Sigmoid colon (tissue), 7 donors: Measurements from ENCODE around the gene EMC10. TPM values are rescaled to one million over a fixed set of nuclear protein-coding genes. Genes with fewer than 3 reads are reported as not detected.
"Not testable (repeated sequence)": the region's sequence is repeated elsewhere in the genome, so short reads cannot be mapped to it uniquely, and the experiment has no call there.

ENCODE experiments used
- DNase-seq: peaks from one replicate; pipeline ENCODE4 v3.0.0-alpha.2; 2019
- H3K27ac ChIP-seq, 4 donors: fragments of 200-600 bp; sonication (generic); one replicate each; pipeline ENCODE4 v1.5.1; 2016 to 2019; ENCODE audit warnings: mild to moderate bottlenecking in 1 of 4
- H3K27me3 ChIP-seq, 3 donors: fragments of 200-600 bp; sonication (generic); one replicate each; pipeline ENCODE4 v1.5.1; 2019; ENCODE audit warnings: mild to moderate bottlenecking in 1 of 3
- H3K36me3 ChIP-seq, 4 donors: fragments of 200-600 bp; sonication (generic); one replicate each; pipeline ENCODE4 v1.5.1; 2016 to 2019
- H3K4me1 ChIP-seq, 4 donors: fragments of 200-600 bp; sonication (generic); one replicate each; pipeline ENCODE4 v1.5.1; 2017 to 2019
- H3K4me3 ChIP-seq, 4 donors: fragments of 200-600 bp; sonication (generic); one replicate each; pipeline ENCODE4 v1.5.1; 2017 to 2019; ENCODE audit warnings: mild to moderate bottlenecking in 2 of 4, moderate library complexity in 1 of 4
- H3K9me3 ChIP-seq, 4 donors: fragments of 200-600 bp in 3 of 4; sonication (generic) in 3 of 4; one replicate each; pipeline versions ENCODE4 v1.5.1 to v1.6.1; 2013 to 2019
- EP300 ChIP-seq, 4 donors: sonication (generic); formaldehyde crosslinking; IDR thresholded peaks; one replicate each; pipeline ENCODE4 v1.6.1; 2017; ENCODE audit warnings: antibody characterized with exemption in 4 of 4
- POLR2A ChIP-seq, 2 donors: fragments of 450-650 bp; IDR thresholded peaks; one replicate each; pipeline ENCODE4 v1.6.1; 2016; ENCODE audit warnings: antibody characterized with exemption in 2 of 2, mild to moderate bottlenecking in 2 of 2, moderate library complexity in 2 of 2
- POLR2AphosphoS5 ChIP-seq, 4 donors: sonication (generic); formaldehyde crosslinking; IDR thresholded peaks; one replicate each; pipeline ENCODE4 v1.6.1; 2017; ENCODE audit warnings: antibody characterized with exemption in 4 of 4
- WGBS, 2 donors: extraction: QIAGEN DNeasy Blood & Tissue Kit; methylation state at CpG; one replicate each; pipeline ENCODE4 v1.1.7; 2013; 5-methylcytosine and 5-hydroxymethylcytosine counted together
- intact Hi-C: fragments of 100-400 bp; cut with DNase I; formaldehyde crosslinking; loops from one replicate; pipeline ENCODE4 v1.15.1; 2023
- polyA plus RNA-seq, 3 donors: library from polyadenylated mRNA; stranded (reverse); fragments of 200-250 nt; gene quantifications; one replicate each; pipeline ENCODE4 v1.2.3, GENCODE V29; 2013
- total RNA-seq, 4 donors: library from RNA; depleted of rRNA; stranded (reverse); fragments of >200 nt; gene quantifications; one replicate each; pipeline ENCODE4 v1.1.0, GENCODE V29; 2016
- TF ChIP-seq, protein P1 (sequence below), 4 experiments: fragments of 450-650 bp in 3 of 4; fragments of 200-600 bp in 1 of 4; IDR thresholded peaks; one replicate each; pipeline ENCODE4 v1.5.1; 2016 to 2019; ENCODE audit warnings: antibody characterized with exemption in 4 of 4, mild to moderate bottlenecking in 3 of 4, moderate library complexity in 2 of 4
- donor health status: healthy with polysubstance abuse.
- donor health status: Bipolar disorder and iron deficiency.
- donor health status: healthy.

Gene EMC10
- total and polyA plus RNA-seq, 7 donors, result 34.2 to 140 (median 41.8) TPM

DNA sequence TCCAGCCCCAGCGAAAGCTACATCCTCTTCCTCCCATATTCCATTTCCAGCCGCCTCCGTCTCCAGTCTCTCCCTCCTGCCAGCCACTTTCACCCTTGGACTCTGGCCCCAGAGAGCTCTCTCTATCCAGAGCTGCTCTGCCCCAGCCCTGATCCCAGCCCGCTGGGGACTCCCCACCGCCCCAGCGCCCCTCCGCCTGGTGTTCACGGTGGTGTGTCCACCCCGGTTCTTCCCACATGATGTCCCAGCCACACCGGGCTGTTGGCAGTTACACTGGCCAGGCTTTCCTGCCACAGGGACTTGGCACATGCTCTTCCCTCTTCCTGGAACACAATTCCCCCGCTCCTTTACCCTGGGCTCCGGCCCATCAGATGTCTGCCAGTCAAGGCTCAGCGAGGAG lies 11.3 kb upstream of the EMC10 start:
- H3K36me3 ChIP-seq, result no peaks in the 10 kb centered on the region
- H3K27me3 ChIP-seq, result peaks cover 0 to 30% (median 3%) of the 10 kb centered on the region in 3 donors
- intact Hi-C loops, result no loop called here

DNA sequence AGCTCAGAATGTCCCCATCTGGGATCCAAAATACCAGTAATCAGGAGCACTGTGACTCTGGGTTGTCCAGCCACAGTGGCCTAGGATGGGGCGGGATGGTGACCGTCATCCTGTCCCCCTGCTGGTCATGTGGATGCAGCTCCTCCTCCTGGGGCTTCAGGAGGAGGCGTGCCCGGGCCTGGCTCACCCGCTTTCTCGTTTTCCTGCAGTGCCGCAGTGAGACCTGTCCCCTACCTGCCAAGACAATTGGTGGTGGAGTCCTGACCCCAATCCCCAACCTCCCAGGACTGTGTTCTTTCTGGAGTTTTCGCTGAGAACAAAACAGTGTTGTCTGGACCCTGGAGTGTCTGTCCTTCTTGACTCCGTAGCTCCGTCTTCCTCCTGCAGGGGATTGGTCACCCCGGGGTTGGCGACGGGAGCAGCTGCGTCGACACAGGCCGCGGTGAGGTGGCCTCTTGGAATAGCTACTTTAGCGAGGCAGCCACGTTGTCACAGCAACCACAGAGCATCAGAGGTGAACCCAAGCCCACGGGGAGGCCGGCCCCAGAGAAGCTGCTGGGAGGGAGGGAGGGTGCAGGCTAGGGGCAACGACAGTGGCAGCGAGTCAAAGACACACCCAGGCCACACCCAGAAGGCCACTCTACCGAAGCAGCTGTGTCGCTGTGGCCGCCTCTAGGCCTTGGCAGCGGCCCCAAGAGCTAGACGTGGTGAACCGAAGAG lies 10.2 kb upstream of the EMC10 start:
- intact Hi-C loops, result no loop called here

More for the DNA sequence above, 11.3 kb upstream of the EMC10 start:
- no peaks in the 10 kb centered on the region for H3K9me3 ChIP-seq
- no peak overlapping the region for H3K4me3 ChIP-seq
- TF ChIP-seq EP300 (IDR thresholded peaks at IDR 0.05) (no peak), POLR2AphosphoS5 (IDR thresholded peaks at IDR 0.05) (no peak)
- TF ChIP-seq, protein P1, sequence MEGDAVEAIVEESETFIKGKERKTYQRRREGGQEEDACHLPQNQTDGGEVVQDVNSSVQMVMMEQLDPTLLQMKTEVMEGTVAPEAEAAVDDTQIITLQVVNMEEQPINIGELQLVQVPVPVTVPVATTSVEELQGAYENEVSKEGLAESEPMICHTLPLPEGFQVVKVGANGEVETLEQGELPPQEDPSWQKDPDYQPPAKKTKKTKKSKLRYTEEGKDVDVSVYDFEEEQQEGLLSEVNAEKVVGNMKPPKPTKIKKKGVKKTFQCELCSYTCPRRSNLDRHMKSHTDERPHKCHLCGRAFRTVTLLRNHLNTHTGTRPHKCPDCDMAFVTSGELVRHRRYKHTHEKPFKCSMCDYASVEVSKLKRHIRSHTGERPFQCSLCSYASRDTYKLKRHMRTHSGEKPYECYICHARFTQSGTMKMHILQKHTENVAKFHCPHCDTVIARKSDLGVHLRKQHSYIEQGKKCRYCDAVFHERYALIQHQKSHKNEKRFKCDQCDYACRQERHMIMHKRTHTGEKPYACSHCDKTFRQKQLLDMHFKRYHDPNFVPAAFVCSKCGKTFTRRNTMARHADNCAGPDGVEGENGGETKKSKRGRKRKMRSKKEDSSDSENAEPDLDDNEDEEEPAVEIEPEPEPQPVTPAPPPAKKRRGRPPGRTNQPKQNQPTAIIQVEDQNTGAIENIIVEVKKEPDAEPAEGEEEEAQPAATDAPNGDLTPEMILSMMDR (IDR thresholded peaks at IDR 0.05), result no peak
- H3K4me1 ChIP-seq, result no peaks in the 10 kb centered on the region
- no peak overlapping the region for H3K27ac ChIP-seq
- DNase-seq, result no peak
- 52 to 86% methylated on average over 13 of the region's 13 CpGs for WGBS, 2 donors

DNA sequence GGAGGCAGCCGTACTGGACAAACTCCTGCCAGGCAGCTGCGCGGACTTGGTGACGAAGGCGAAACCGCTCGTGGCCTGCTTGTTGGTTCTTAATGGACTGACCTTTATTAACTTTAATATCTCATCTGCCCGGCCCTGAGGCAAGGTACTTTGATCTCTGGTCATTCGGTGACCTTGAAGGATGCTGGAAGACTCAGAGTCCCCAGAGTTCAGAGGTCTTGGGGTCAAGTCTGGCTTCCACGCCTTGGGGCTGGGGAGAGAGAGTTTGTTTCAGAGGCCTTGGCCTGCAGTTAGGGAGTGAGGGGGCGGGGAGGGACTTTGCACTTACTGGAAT lies 9.6 kb upstream of the EMC10 start:
- H3K36me3 ChIP-seq, result no peaks in the 10 kb centered on the region
- no peaks in the 10 kb centered on the region for H3K9me3 ChIP-seq
- 20 to 69% methylated on average over 11 of the region's 11 CpGs for WGBS, 2 donors
- H3K4me3 ChIP-seq, result no peak overlapping the region
- peaks cover 0 to 13% (median 0%) of the 10 kb centered on the region in 3 donors for H3K27me3 ChIP-seq
- H3K4me1 ChIP-seq, result no peaks in the 10 kb centered on the region
- H3K27ac ChIP-seq, result no peak overlapping the region
- intact Hi-C loops, result no loop called here
- no peak for TF ChIP-seq POLR2A (IDR thresholded peaks at IDR 0.05)
- TF ChIP-seq, protein P1 (IDR thresholded peaks at IDR 0.05), result no peak
- TF ChIP-seq EP300 (IDR thresholded peaks at IDR 0.05), result no peak
- no peak for TF ChIP-seq POLR2AphosphoS5 (IDR thresholded peaks at IDR 0.05)
- no peak for DNase-seq

More for the DNA sequence above, 10.2 kb upstream of the EMC10 start:
- WGBS, 2 donors, result 22 to 52% methylated on average over 29 of the region's 29 CpGs
- H3K4me3 ChIP-seq, result no peak overlapping the region
- no peaks in the 10 kb centered on the region for H3K4me1 ChIP-seq
- TF ChIP-seq POLR2A (IDR thresholded peaks at IDR 0.05) (no peak), POLR2AphosphoS5 (IDR thresholded peaks at IDR 0.05) (no peak), EP300 (IDR thresholded peaks at IDR 0.05) (no peak)
- TF ChIP-seq, protein P1 (IDR thresholded peaks at IDR 0.05), result no peak
- H3K27ac ChIP-seq, result no peak overlapping the region
- no peaks in the 10 kb centered on the region for H3K36me3 ChIP-seq
- H3K27me3 ChIP-seq, result peaks cover 0 to 19% (median 3%) of the 10 kb centered on the region in 3 donors
- no peaks in the 10 kb centered on the region for H3K9me3 ChIP-seq
- DNase-seq, result no peak

DNA sequence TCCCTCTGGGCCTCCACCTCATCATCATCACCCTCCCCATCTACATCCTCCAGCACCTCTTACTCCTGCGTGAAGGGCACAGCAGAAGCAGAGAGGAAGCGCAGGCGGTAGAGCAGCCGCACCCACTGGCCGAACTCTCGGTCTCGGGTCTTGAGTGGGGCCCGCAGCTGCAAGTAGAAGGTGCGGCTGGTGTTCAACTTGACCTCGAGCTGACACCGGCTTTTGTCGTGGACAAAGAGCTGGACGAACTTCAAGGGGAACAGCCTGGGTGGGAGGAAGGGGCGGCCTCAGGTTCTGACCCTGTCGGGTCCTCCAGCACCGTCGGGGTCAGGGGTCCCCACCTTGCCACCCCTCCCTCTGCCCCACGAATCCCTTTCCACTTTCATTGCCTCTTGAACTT lies 8.7 kb upstream of the EMC10 start:
- no peak for DNase-seq
- Histone ChIP-seq H3K27me3 (peaks cover 0 to 11% (median 0%) of the 10 kb centered on the region in 3 donors), H3K4me1 (no peaks in the 10 kb centered on the region), H3K9me3 (no peaks in the 10 kb centered on the region), H3K4me3 (no peak overlapping the region), H3K36me3 (no peaks in the 10 kb centered on the region), H3K27ac (no peak overlapping the region)
- 86 to 88% methylated on average over 18 of the region's 18 CpGs for WGBS, 2 donors
- no peak for TF ChIP-seq POLR2AphosphoS5 (IDR thresholded peaks at IDR 0.05)
- TF ChIP-seq, protein P1 (IDR thresholded peaks at IDR 0.05), result no peak
- TF ChIP-seq POLR2A (IDR thresholded peaks at IDR 0.05), result no peak
- intact Hi-C loops, result no loop called here

DNA sequence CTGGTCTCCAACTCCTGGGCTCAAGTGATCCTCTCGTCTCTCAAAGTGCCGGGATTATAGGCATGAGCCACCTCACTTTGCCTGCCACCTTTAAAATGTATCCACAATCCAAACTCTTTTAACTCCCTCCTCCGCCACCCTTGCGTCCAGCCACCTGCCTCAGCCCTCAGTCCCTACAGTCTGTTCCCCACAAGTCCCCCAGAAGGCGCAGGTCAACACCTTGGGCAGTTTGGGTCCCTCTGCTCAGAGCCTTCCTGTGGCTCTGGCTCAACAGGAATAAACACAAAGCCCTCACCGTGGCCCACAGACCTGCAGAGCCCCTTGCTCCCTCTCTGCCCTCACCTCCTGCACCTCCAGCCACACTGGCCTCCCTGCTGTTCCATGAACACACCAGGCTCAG lies 7.5 kb upstream of the EMC10 start:
- H3K4me1 ChIP-seq, result no peaks in the 10 kb centered on the region
- peaks cover 0 to 11% (median 0%) of the 10 kb centered on the region in 3 donors for H3K27me3 ChIP-seq
- H3K36me3 ChIP-seq, result no peaks in the 10 kb centered on the region
- no peaks in the 10 kb centered on the region for H3K9me3 ChIP-seq
- intact Hi-C loops, result no loop called here
- no peak overlapping the region for H3K4me3 ChIP-seq
- WGBS, 2 donors, result 86 to 94% methylated on average over 6 of the region's 6 CpGs
- no peak overlapping the region for H3K27ac ChIP-seq
- DNase-seq, result no peak
- TF ChIP-seq POLR2AphosphoS5 (IDR thresholded peaks at IDR 0.05) (no peak), EP300 (IDR thresholded peaks at IDR 0.05) (no peak), POLR2A (IDR thresholded peaks at IDR 0.05) (no peak)
- TF ChIP-seq, protein P1 (IDR thresholded peaks at IDR 0.05), result no peak

DNA sequence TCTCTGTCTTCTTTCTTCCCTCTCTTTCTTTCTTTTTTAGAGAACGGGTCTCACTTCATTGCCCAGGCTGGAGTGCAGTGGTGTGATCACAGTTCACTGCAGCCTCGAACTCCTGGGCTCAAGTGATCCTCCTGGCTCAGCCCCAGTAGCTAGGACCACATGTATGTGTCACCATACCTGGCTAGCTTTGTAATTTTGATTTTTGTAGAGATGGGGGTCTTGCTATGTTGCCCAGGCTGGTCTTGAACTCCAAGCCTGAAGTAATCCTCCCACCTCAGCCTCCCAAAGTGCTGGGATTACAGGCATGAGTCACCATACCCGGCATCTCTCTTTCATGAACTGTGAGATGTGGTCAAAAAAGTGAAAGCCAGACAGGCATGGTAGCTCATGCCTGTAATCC lies 3.0 kb upstream of the EMC10 start:
- H3K27ac ChIP-seq, H3K36me3 ChIP-seq, H3K27me3 ChIP-seq, intact Hi-C loops, H3K4me3 ChIP-seq, H3K9me3 ChIP-seq, DNase-seq: not testable (repeated sequence)
- peaks cover 0 to 17% (median 13%) of the 10 kb centered on the region in 4 donors for H3K4me1 ChIP-seq
- WGBS, 2 donors, result 66 to 76% methylated on average over 3 of the region's 3 CpGs
